Right cardiac atrium (tissue), 5 donors: Measurements from ENCODE around the gene HSPA12B. TPM values are rescaled to one million over a fixed set of nuclear protein-coding genes. Genes with fewer than 3 reads are reported as not detected.

Source experiments
- ATAC-seq, 2 donors: fragments of 200-7000 bp; cut with Tn5 transposase; one replicate each; pipeline versions ENCODE4 v1.8.0 to v1.9.1; 2020; ENCODE audit warnings: moderate library complexity in 2 of 2, mild to moderate bottlenecking in 1 of 2
- DNase-seq, 3 donors: peaks; one replicate each; pipeline ENCODE4 v3.0.0-alpha.2; 2020
- H3K27ac ChIP-seq: one replicate; pipeline ENCODE4 v1.5.1; 2013; ENCODE audit warnings: mild to moderate bottlenecking, low read length, control low read depth, moderate library complexity
- H3K27me3 ChIP-seq: one replicate; pipeline ENCODE4 v1.6.1; 2013; ENCODE audit not compliant: control insufficient read depth, insufficient read depth
- H3K4me1 ChIP-seq: one replicate; pipeline ENCODE4 v1.6.1; 2013; ENCODE audit warnings: low read length; ENCODE audit not compliant: control insufficient read depth, insufficient read depth
- H3K4me3 ChIP-seq: one replicate; pipeline ENCODE4 v1.5.1; 2013; ENCODE audit warnings: low read length, control low read depth
- H3K9me3 ChIP-seq: one replicate; pipeline ENCODE4 v1.6.1; 2013; ENCODE audit warnings: low read length; ENCODE audit not compliant: control insufficient read depth
- WGBS: extraction: QIAGEN DNeasy Blood & Tissue Kit; methylation state at CpG from one replicate; pipeline ENCODE4 v1.1.7; 2013; 5-methylcytosine and 5-hydroxymethylcytosine counted together
- intact Hi-C, 4 donors: fragments of 100-400 bp; cut with DNase I; formaldehyde crosslinking; loops; one replicate each; pipeline versions ENCODE4 v1.11.0 to v1.14.0; 2022 to 2023
- polyA plus RNA-seq: library from polyadenylated mRNA; stranded (reverse); fragments of 200-250 nt; gene quantifications from one replicate; pipeline ENCODE4 v1.2.3, GENCODE V29; 2013
- total RNA-seq, 4 donors: library from RNA; stranded (reverse); fragmentation: NEBNext Ultra II Directional; extraction: Animal tissue kit (Norgen Biotek cat#: 25700); gene quantifications; one replicate each; pipeline ENCODE4 v1.2.1, GENCODE V29; 2021
- donor health status: healthy with polysubstance abuse.
- donor health status: DM: no; HTN: yes; CAD: no.
- donor health status: DM: no; HTN: no; CAD: no.
- donor health status: DM: no; HTN: yes; CAD: no; lungs with severe emphysema.
- donor health status: DM: yes; HTN: yes; CAD: no.

HSPA12B gene
- total and polyA plus RNA-seq, 5 donors = 6.1 to 13.0 (median 7.9) TPM

DNA sequence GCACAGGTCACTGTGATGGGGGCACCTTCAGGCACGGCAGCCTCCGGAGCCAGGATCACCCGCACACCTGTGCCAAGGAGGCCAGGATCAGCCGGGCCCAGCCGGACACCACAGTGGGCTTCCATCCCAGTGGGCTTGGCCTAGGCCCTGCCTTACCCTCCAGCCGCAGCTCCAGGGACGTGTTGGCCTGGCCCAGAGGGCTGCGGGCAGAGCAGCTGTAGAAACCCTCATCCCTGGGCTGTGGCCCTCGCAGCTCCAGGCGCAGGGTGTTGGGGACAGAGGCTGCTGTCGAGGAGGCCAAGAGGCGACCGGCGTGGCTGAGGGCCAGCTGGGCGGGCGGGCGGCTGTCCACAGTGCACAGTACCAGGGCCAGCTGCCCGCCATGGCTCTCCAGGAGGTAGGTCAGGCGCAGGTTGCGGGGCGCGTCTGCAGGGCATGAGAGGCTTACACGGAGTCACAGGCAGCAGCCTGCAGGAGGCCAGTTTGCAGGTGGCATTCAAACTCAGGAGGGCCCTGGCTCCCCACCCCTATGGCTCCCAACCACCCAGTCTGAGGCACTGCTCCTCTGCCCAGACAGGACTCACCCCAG is 39.7 kb upstream of the HSPA12B start:
- Histone ChIP-seq H3K27ac (no peak overlapping the region), H3K27me3 (no peaks in the 10 kb centered on the region), H3K4me1 (no peaks in the 10 kb centered on the region), H3K9me3 (no peaks in the 10 kb centered on the region), H3K4me3 (no peak overlapping the region)
- intact Hi-C loops = no loop called here
- WGBS = 89% methylated on average over 23 of the region's 23 CpGs
- DNase-seq (peak in 1 of 3 donors; percentile 40), ATAC-seq (no peak)

DNA sequence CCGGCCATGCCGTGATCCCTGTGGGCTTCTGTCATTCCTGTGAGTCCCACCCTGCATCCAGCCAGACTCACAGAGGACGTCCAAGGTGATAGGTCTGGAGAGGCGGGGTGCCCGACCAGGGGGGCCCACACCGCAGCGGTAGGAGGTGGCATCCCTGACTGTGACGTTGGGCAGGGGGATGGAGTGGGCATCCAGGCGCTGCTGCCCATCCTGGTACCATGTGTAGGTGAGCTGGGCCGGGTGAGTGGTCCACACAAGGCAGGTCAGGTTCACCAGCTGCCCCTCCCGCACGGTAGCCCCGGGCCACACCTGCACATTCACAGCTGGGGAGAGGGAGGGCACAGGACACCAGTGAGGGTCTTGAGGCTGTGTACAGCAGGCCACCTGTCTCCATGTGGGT is 39.1 kb upstream of the HSPA12B start:
- H3K4me1 ChIP-seq = no peaks in the 10 kb centered on the region
- H3K9me3 ChIP-seq = no peaks in the 10 kb centered on the region
- DNase-seq = peak in 1 of 3 donors; percentile 42
- intact Hi-C loops = no loop called here
- 87% methylated on average over 13 of the region's 13 CpGs for WGBS
- no peak overlapping the region for H3K4me3 ChIP-seq
- ATAC-seq = no peak
- H3K27ac ChIP-seq = no peak overlapping the region
- no peaks in the 10 kb centered on the region for H3K27me3 ChIP-seq

DNA sequence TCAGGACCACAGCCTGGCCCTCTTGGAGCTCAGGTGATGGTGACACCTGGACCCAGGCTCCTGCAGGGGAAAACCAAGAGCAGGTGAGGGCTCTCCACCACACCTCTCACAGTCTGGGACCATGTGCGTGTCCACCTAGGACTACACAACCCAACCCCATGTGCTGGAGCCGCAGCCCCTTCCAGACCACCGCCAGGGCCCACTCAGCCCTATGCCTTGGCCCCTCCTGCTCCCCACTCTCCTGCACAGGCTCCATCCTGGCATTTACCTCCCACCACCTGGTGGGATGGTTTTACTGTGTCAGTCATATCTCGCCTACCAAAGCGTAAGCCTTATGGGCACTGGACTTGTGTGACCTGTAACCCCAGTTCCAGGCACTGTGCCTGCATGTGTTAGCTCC is 37.6 kb upstream of the HSPA12B start:
- intact Hi-C loops = no loop called here
- no peaks in the 10 kb centered on the region for H3K27me3 ChIP-seq
- no peak for ATAC-seq
- peak in 1 of 3 donors; percentile 38 for DNase-seq
- no peaks in the 10 kb centered on the region for H3K9me3 ChIP-seq
- no peak overlapping the region for H3K27ac ChIP-seq
- H3K4me1 ChIP-seq = no peaks in the 10 kb centered on the region
- WGBS = 96% methylated on average over 5 of the region's 5 CpGs
- H3K4me3 ChIP-seq = no peak overlapping the region

DNA sequence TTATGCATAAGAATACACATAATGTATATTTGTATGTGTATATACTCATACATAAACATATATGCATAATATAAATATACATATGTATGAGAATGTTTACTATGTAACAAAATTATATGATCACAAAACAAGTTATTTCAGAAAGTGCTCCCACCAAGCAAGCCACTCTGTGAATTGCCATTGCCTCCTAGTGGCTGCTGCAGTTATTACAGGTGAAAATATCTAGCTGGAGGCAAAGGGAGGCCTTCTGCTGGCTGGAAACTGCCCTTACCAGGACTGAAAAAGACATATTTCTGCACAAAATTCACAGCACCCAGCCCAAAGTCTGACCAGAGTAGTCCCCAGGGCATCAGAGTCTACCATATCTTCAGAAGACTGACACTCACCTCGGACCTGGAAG is 36.3 kb upstream of the HSPA12B start:
- no peaks in the 10 kb centered on the region for H3K4me1 ChIP-seq
- H3K27ac ChIP-seq = no peak overlapping the region
- no peak overlapping the region for H3K4me3 ChIP-seq
- DNase-seq = no peak
- intact Hi-C loops = no loop called here
- no peak for ATAC-seq
- 95% methylated on average over 1 of the region's 1 CpG for WGBS
- no peaks in the 10 kb centered on the region for H3K27me3 ChIP-seq
- H3K9me3 ChIP-seq = no peaks in the 10 kb centered on the region

DNA sequence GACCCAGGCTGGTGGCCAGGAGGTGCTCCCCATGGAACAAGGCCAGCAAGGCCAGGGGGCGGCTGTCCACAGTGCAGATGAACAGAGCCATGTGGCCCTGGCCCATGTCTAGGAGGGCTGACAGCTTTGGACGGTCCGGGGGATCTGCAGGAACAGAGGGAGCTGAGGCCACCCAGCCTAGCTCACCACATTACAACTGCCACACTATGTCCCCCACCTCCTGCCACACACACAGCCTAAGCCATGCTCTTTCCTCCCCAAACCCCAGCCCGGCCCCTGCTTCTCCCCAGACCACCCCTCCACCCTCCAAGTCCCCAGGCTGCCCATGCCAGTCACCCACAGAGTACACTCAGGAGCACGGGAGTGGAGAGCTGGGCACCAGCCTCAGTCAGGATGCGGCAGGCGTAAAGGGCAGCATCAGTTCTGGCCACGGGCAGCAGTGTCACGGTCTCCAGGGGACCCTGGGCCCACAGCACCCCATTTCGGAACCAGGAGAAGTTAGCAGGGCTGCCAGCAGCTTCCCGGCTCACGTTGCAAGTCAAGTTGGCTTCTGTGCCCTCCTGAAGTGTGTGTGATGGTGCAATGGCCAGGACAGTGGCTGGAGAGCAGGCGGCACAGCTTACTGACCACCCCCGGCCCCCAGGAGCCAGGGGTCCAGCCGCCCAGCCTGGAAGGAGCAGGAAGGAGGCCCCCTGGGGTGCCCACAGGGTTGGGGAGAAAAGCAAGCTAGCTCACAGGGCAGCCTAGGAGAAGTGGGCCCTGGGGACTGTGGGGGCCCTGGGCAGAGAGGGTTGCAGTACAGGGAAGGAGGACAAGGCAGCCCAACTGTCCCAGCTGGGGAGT is 35.5 kb upstream of the HSPA12B start:
- no peaks in the 10 kb centered on the region for H3K9me3 ChIP-seq
- DNase-seq = no peak
- H3K27ac ChIP-seq = no peak overlapping the region
- H3K27me3 ChIP-seq = no peaks in the 10 kb centered on the region
- 89% methylated on average over 15 of the region's 15 CpGs for WGBS
- H3K4me1 ChIP-seq = no peaks in the 10 kb centered on the region
- no peak overlapping the region for H3K4me3 ChIP-seq
- ATAC-seq = no peak
- intact Hi-C loops = no loop called here

DNA sequence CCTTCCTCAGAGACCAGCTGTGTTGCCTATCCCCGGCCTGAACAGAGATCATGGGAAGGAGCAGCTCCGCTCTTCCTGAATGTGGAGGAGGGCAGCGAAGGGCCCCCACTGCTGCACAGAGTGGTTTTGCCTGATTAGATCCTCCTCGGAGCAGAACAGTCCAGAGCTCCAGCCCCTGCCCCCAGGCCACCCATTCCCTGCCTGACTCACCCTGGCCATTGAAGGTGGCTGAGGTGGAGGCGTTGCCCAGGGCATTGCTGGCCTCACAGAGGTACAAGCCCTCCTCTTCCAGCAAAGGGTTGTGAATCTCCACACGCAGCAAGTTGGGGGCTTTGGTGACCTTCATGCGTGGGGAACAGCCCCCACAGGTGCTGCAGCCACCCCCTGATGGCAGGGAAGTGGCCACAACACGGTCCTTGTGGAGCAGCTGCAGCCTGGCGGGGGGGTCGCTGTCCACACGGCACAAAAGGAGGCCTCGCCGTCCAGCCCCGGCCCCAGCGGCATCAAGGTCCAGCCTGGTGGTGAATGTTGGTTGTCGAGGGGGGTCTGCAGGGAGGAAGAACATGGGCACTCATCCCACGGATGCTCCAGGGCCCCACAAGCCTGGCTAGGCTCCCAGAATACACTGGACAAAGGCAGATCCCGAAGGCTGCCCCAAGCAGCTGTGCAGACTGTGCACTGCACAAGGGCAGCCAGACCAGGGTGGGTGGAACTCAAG is 34.7 kb upstream of the HSPA12B start:
- Histone ChIP-seq H3K4me1 (no peaks in the 10 kb centered on the region), H3K9me3 (no peaks in the 10 kb centered on the region), H3K27ac (no peak overlapping the region), H3K27me3 (no peaks in the 10 kb centered on the region), H3K4me3 (no peak overlapping the region)
- ATAC-seq = no peak
- no peak for DNase-seq
- WGBS = 72% methylated on average over 18 of the region's 18 CpGs
- intact Hi-C loops = no loop called here

- H3K9me3 ChIP-seq = no peaks in the 10 kb centered on the region
- ATAC-seq (no peak), DNase-seq (no peak)
- no peak overlapping the region for H3K27ac ChIP-seq
- no peaks in the 10 kb centered on the region for H3K4me1 ChIP-seq
- intact Hi-C loops = no loop called here
- no peaks in the 10 kb centered on the region for H3K27me3 ChIP-seq
- H3K4me3 ChIP-seq = no peak overlapping the region
- 61% methylated on average over 6 of the region's 6 CpGs for WGBS
Observed at GRCh38 chr20:3698591-3699001, 33.9 kb upstream of the HSPA12B start.

- ATAC-seq (no peak), DNase-seq (peak in 1 of 3 donors; percentile 5)
- H3K4me3 ChIP-seq = no peak overlapping the region
- no peak overlapping the region for H3K27ac ChIP-seq
- H3K27me3 ChIP-seq = no peaks in the 10 kb centered on the region
- intact Hi-C loops = no loop called here
- WGBS = 94% methylated on average over 16 of the region's 16 CpGs
- no peaks in the 10 kb centered on the region for H3K4me1 ChIP-seq
- no peaks in the 10 kb centered on the region for H3K9me3 ChIP-seq
Observed at GRCh38 chr20:3699037-3699436, 33.4 kb upstream of the HSPA12B start.

DNA sequence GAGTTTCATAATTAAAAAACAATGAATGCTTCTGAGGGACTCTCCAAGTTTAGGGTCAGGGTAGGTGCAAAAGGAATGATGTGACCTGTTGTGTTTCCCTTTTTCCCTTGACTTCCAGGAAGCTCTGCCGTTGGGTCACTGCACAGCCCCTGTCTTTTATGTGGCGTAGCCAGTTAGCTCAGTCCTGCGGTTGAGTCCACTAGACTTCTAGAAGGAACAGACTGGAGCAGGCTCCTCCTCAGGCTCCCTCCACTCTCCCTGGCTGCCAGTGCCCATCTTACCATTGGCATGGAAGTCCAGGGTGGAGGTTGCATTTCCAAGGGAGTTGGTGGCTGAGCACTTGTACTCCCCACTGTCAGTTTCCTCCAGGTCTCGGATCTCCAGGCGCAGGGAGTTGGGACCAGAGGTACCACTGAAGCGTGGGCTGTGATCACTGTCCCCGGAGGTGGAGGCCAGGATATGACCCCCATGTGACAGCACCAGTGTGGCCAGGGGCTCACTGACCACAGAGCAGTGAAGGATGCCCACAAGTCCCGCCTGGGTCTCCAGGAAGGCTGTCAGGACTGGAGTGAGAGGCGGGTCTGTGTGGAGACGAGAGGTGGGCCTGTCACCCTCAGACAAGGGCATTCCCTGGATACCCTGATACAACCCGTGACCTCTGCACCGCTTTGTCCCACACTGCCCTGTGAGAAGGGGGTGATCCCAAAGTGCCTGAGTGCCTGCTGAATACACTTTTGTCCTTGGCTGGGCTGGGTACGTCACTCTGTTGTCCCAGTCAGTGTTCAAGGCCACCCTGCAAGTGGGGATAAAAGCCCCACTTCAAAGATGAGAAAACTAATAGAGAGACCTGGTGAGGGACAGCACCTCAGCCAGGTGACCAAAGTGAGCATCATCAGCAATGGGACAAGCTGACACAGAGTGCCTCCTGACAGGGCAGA is 31.2 kb upstream of the HSPA12B start:
- 91% methylated on average over 13 of the region's 13 CpGs for WGBS
- intact Hi-C loops = no loop called here

GRCh38 chr20:3702611-3703391 is 29.7 kb upstream of the HSPA12B start:
- intact Hi-C loops = no loop called here
- Histone ChIP-seq H3K4me3 (no peak overlapping the region), H3K9me3 (no peaks in the 10 kb centered on the region), H3K27me3 (no peaks in the 10 kb centered on the region), H3K27ac (no peak overlapping the region), H3K4me1 (no peaks in the 10 kb centered on the region)
- WGBS = 93% methylated on average over 11 of the region's 11 CpGs
- DNase-seq (peak in 1 of 3 donors; percentile 2), ATAC-seq (no peak)

More for the DNA sequence above, 31.2 kb upstream of the HSPA12B start:
- H3K27me3 ChIP-seq = no peaks in the 10 kb centered on the region
- no peaks in the 10 kb centered on the region for H3K4me1 ChIP-seq
- DNase-seq (peak in 1 of 3 donors; percentile 0), ATAC-seq (no peak)
- H3K9me3 ChIP-seq = no peaks in the 10 kb centered on the region
- H3K27ac ChIP-seq = no peak overlapping the region
- H3K4me3 ChIP-seq = no peak overlapping the region
